ENCODE data around the gene INPP5A. TPM values are rescaled to one million over a fixed set of nuclear protein-coding genes. Genes with fewer than 3 reads are reported as not detected.
A peak's percentile ranks its signal among the peaks of the same experiment; 100 is the strongest.

INPP5A gene
- total RNA-seq, 4 donors from 2014 or later: 16.9 to 58.2 (median 29.5) TPM

- peaks cover 26 to 77% (median 27%) of the 10 kb centered on the region in 3 donors for H3K4me1 ChIP-seq
- peaks cover 0 to 8% (median 0%) of the 10 kb centered on the region in 3 donors for H3K36me3 ChIP-seq
- DNase-seq: no peak
- intact Hi-C loops (cut with DNase I): no loop called here
- peak overlapping the region in 2 of 4 donors; percentile 9 to 29 for H3K27ac ChIP-seq
- no peak overlapping the region for H3K4me3 ChIP-seq
- 65 to 81% methylated on average over 15 to 18 of the region's 22 CpGs for WGBS, 2 donors
- H3K27me3 ChIP-seq: no peaks in the 10 kb centered on the region
- no peaks in the 10 kb centered on the region for H3K9me3 ChIP-seq
- TF ChIP-seq CTCF (IDR thresholded peaks at IDR 0.05): no peak
- TF ChIP-seq POLR2A (IDR thresholded peaks at IDR 0.05): no peak
Observed at GRCh38 chr10:132547421-132547861, 9.9 kb downstream of the INPP5A start.

- peaks cover 0 to 5% (median 0%) of the 10 kb centered on the region in 3 donors for H3K36me3 ChIP-seq
- H3K4me1 ChIP-seq: peaks cover 26 to 69% (median 27%) of the 10 kb centered on the region in 3 donors
- TF ChIP-seq POLR2A (IDR thresholded peaks at IDR 0.05) (no peak), CTCF (IDR thresholded peaks at IDR 0.05) (no peak)
Observed at GRCh38 chr10:132548106-132548823, 10.7 kb downstream of the INPP5A start.

GRCh38 chr10:132548869-132549268 lies 11.3 kb downstream of the INPP5A start:
- Histone ChIP-seq H3K4me3 (no peak overlapping the region), H3K9me3 (no peaks in the 10 kb centered on the region), H3K4me1 (peaks cover 23 to 65% (median 27%) of the 10 kb centered on the region in 3 donors), H3K27ac (no peak overlapping the region), H3K27me3 (no peaks in the 10 kb centered on the region), H3K36me3 (no peaks in the 10 kb centered on the region)
- intact Hi-C loops (cut with DNase I): no loop called here
- no peak for DNase-seq
- WGBS, 2 donors: 88 to 100% methylated on average over 1 to 4 of the region's 14 CpGs
- TF ChIP-seq CTCF (IDR thresholded peaks at IDR 0.05) (no peak), POLR2A (IDR thresholded peaks at IDR 0.05) (no peak)

More at GRCh38 chr10:132548106-132548823, 10.7 kb downstream of the INPP5A start:
- WGBS, 2 donors: 79 to 84% methylated on average over 22 to 28 of the region's 28 CpGs
- Histone ChIP-seq H3K27ac (no peak overlapping the region), H3K27me3 (no peaks in the 10 kb centered on the region), H3K9me3 (no peaks in the 10 kb centered on the region), H3K4me3 (no peak overlapping the region)
- intact Hi-C loops (cut with DNase I): no loop called here
- DNase-seq: no peak

GRCh38 chr10:132549371-132549770 lies 11.8 kb downstream of the INPP5A start:
- no peak for DNase-seq
- H3K4me1 ChIP-seq: peaks cover 18 to 60% (median 27%) of the 10 kb centered on the region in 3 donors
- WGBS, 2 donors: 60 to 71% methylated on average over 4 to 6 of the region's 12 CpGs

More at GRCh38 chr10:132549371-132549770, 11.8 kb downstream of the INPP5A start:
- Histone ChIP-seq H3K36me3 (no peaks in the 10 kb centered on the region), H3K9me3 (no peaks in the 10 kb centered on the region), H3K27ac (no peak overlapping the region), H3K27me3 (no peaks in the 10 kb centered on the region), H3K4me3 (no peak overlapping the region)
- intact Hi-C loops (cut with DNase I): no loop called here
- TF ChIP-seq POLR2A (IDR thresholded peaks at IDR 0.05): no peak
- TF ChIP-seq CTCF (IDR thresholded peaks at IDR 0.05): no peak
